Prostate gland (tissue), 2 donors: Measurements from ENCODE around the gene ENOX1. TPM values are rescaled to one million over a fixed set of nuclear protein-coding genes. Genes with fewer than 3 reads are reported as not detected.

Experiments used
- DNase-seq: peaks from one replicate; pipeline ENCODE4 v3.0.0-alpha.2; 2019; ENCODE audit warnings: low spot score
- H3K27ac ChIP-seq, 2 donors: fragments of 200-600 bp; sonication (generic); 2 replicates each; pipeline ENCODE4 v1.5.1; 2017 to 2019
- H3K27me3 ChIP-seq: fragments of 200-600 bp; sonication (generic); replicated peaks from 2 replicates; pipeline ENCODE4 v1.5.1; 2019; ENCODE audit not compliant: insufficient read depth
- H3K36me3 ChIP-seq, 2 donors: fragments of 200-600 bp; sonication (generic); 1 replicate in 1 of 2; 2 replicates in 1 of 2; pipeline versions ENCODE4 v1.5.1 to v1.8.1; 2017 to 2019
- H3K4me1 ChIP-seq: fragments of 200-600 bp; sonication (generic); replicated peaks from 2 replicates; pipeline ENCODE4 v1.5.1; 2019
- H3K4me3 ChIP-seq, 2 donors: fragments of 200-600 bp; sonication (generic); 2 replicates each; pipeline ENCODE4 v1.5.1; 2017 to 2019
- H3K9me3 ChIP-seq: fragments of 200-600 bp; sonication (generic); 2 replicates; pipeline ENCODE4 v1.5.1; 2017
- CTCF ChIP-seq, 4 experiments: fragments of 200-600 bp in 2 of 4; fragments of 450-650 bp in 2 of 4; sonication (generic) in 2 of 4; IDR thresholded peaks; 1 replicate in 3 of 4; 2 replicates in 1 of 4; pipeline ENCODE4 v1.5.1; 2016 to 2019; ENCODE audit warnings: antibody characterized with exemption in 4 of 4, mild to moderate bottlenecking in 2 of 4, moderate library complexity in 2 of 4
- POLR2A ChIP-seq: fragments of 450-650 bp; IDR thresholded peaks from one replicate; pipeline ENCODE4 v1.6.1; 2016; ENCODE audit warnings: antibody characterized with exemption, mild to moderate bottlenecking
- POLR2AphosphoS5 ChIP-seq: sonication (generic); formaldehyde crosslinking; IDR thresholded peaks from one replicate; pipeline ENCODE4 v1.6.1; 2017; ENCODE audit warnings: antibody characterized with exemption
- WGBS: methylation state at CpG from one replicate; pipeline ENCODE4 v1.1.5; 2018; 5-methylcytosine and 5-hydroxymethylcytosine counted together
- intact Hi-C: fragments of 100-400 bp; cut with DNase I; formaldehyde crosslinking; loops from one replicate; pipeline ENCODE4 v1.14.2; 2022
- total RNA-seq, 2 donors: library from RNA; depleted of rRNA; stranded (reverse); fragments of >200 nt; gene quantifications; one replicate each; pipeline ENCODE4 v1.1.0, GENCODE V29; 2016

Gene ENOX1
- total RNA-seq, 2 donors from 2014 or later: 4.5 to 5.3 TPM

GRCh38 chr13:43278127-43278526 lies 508.6 kb downstream of the ENOX1 start:
- TF ChIP-seq POLR2AphosphoS5: no peak
- TF ChIP-seq POLR2A: no peak
- TF ChIP-seq CTCF (IDR thresholded peaks at IDR 0.05): no peak
- Histone ChIP-seq H3K4me3 (no peak overlapping the region), H3K9me3 (no peaks in the 10 kb centered on the region), H3K27ac (no peak overlapping the region), H3K4me1 (no peaks in the 10 kb centered on the region), H3K36me3 (no peaks in the 10 kb centered on the region), H3K27me3 (no peaks in the 10 kb centered on the region)
- WGBS: 75% methylated on average over 1 of the region's 1 CpG
- DNase-seq: no peak
- intact Hi-C loops: no loop called here

GRCh38 chr13:43277142-43277541 lies 509.6 kb downstream of the ENOX1 start:
- intact Hi-C loops: no loop called here
- no peak for TF ChIP-seq POLR2AphosphoS5
- TF ChIP-seq POLR2A: no peak
- TF ChIP-seq CTCF (IDR thresholded peaks at IDR 0.05): no peak
- Histone ChIP-seq H3K27me3 (no peaks in the 10 kb centered on the region), H3K4me3 (no peak overlapping the region), H3K27ac (no peak overlapping the region), H3K36me3 (no peaks in the 10 kb centered on the region), H3K9me3 (no peaks in the 10 kb centered on the region), H3K4me1 (no peaks in the 10 kb centered on the region)
- WGBS: 92% methylated on average over 3 of the region's 3 CpGs
- DNase-seq: no peak

GRCh38 chr13:43274881-43275280 lies 511.9 kb downstream of the ENOX1 start:
- no peak overlapping the region for H3K27ac ChIP-seq
- intact Hi-C loops: no loop called here
- no peaks in the 10 kb centered on the region for H3K9me3 ChIP-seq
- no peaks in the 10 kb centered on the region for H3K4me1 ChIP-seq
- no peak overlapping the region for H3K4me3 ChIP-seq
- no peak for TF ChIP-seq POLR2A
- no peak for TF ChIP-seq POLR2AphosphoS5
- TF ChIP-seq CTCF (IDR thresholded peaks at IDR 0.05): no peak
- DNase-seq: no peak
- 32% methylated on average over 4 of the region's 4 CpGs for WGBS
- H3K36me3 ChIP-seq: no peaks in the 10 kb centered on the region
- H3K27me3 ChIP-seq: no peaks in the 10 kb centered on the region

- Histone ChIP-seq H3K9me3 (no peaks in the 10 kb centered on the region), H3K27ac (no peak overlapping the region), H3K36me3 (no peaks in the 10 kb centered on the region), H3K4me3 (no peak overlapping the region), H3K27me3 (no peaks in the 10 kb centered on the region), H3K4me1 (no peaks in the 10 kb centered on the region)
- DNase-seq: no peak
- TF ChIP-seq CTCF (IDR thresholded peaks at IDR 0.05) (no peak), POLR2AphosphoS5 (no peak), POLR2A (no peak)
- 98% methylated on average over 2 of the region's 2 CpGs for WGBS
- intact Hi-C loops: no loop called here
These were observed 513.4 kb downstream of the ENOX1 start for GRCh38 chr13:43273362-43273761.

GRCh38 chr13:43272851-43273250 lies 513.9 kb downstream of the ENOX1 start:
- no peak for TF ChIP-seq POLR2AphosphoS5
- no peak for TF ChIP-seq CTCF (IDR thresholded peaks at IDR 0.05)
- no peak for TF ChIP-seq POLR2A
- no peak overlapping the region for H3K4me3 ChIP-seq
- no peaks in the 10 kb centered on the region for H3K36me3 ChIP-seq
- no peaks in the 10 kb centered on the region for H3K4me1 ChIP-seq
- no peak overlapping the region for H3K27ac ChIP-seq
- whole genome bisulfite sequencing: 75% methylated on average over 5 of the region's 5 CpGs
- DNase-seq: no peak
- H3K27me3 ChIP-seq: no peaks in the 10 kb centered on the region
- no peaks in the 10 kb centered on the region for H3K9me3 ChIP-seq
- intact Hi-C loops: no loop called here
